ENCODE data around the gene RAD9A. TPM values are rescaled to one million over a fixed set of nuclear protein-coding genes. Genes with fewer than 3 reads are reported as not detected.

The RAD9A gene
- total and polyA plus RNA-seq, 2 experiments from 2014 or later, result 3.9 to 4.6 TPM

GRCh38 chr11:67435727-67436458 lies 44.1 kb downstream of the RAD9A start:
- no peak for TF ChIP-seq EZH2 (IDR thresholded peaks at IDR 0.05; ENCODE audit: insufficient read depth, poor library complexity, severe bottlenecking)
- TF ChIP-seq EZH2phosphoT487 (IDR thresholded peaks at IDR 0.05; ENCODE audit: insufficient read depth, low read depth), result no peak
- Histone ChIP-seq H4K20me1 (ENCODE audit: insufficient read depth) (no peaks in the 10 kb centered on the region), H3K9me3 (ENCODE audit: low read depth) (no peaks in the 10 kb centered on the region), H3F3A (ENCODE audit: insufficient read depth) (no peaks in the 10 kb centered on the region; the same call in 1 of the 2 replicates), H3K4me3 (no peak overlapping the region), H3K27ac (no peak overlapping the region), H3K36me3 (ENCODE audit: low read depth) (no peaks in the 10 kb centered on the region; the same call in 1 of the 2 replicates), H3K27me3 (replicated peaks; ENCODE audit: insufficient read depth) (no peaks in the 10 kb centered on the region), H3K4me1 (ENCODE audit: insufficient read depth) (no peaks in the 10 kb centered on the region), H3K79me2 (ENCODE audit: insufficient read depth) (peaks cover 4% of the 10 kb centered on the region; the same call in 1 of the 2 replicates), H3K9me2 (ENCODE audit: insufficient read depth) (no peaks in the 10 kb centered on the region), H3K9ac (no peak overlapping the region), H2AFZ (no peak overlapping the region), H3K4me2 (ENCODE audit: unreplicated experiment) (no peak overlapping the region)
- in situ Hi-C loops (cut with MboI), result no loop called here
- DNase-seq, result no peak
- WGBS, 2 experiments (ENCODE audit: low coverage in 1 of 2, low lambda C conversion rate in 2 of 2, missing lambda C conversion rate in 2 of 2), result 89 to 92% methylated on average over 26 to 31 of the region's 38 CpGs

DNA sequence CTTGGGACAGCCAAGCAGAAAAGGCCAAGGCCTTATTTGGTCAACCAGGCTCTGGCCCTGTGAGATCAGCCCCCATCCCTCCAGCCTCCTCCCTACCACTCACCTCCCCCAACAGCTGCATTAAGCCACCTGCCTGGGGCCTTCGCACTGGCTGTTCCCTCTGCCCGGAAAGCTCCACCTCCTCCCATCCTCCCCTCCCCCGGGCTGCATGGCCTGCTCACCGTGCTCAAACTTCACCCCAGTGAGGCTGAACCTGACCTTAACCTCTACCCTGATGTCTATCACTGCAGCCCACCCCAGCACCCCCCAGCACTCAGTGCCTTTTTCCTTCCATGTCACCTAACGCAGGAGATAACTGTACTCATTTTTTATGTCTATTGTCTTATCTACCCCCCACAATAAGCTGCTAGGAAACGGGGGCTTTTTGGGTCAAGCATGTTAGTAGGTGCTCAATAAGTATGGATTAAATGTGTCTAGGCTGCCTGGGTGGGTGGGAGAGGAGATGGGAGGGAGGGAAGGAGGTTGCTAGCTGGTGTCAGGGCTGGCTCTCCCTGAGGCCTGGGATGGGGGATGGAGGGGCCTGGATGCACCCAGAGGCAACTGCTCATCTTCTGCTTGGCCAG lies 44.8 kb downstream of the RAD9A start:
- H3K9me2 ChIP-seq (ENCODE audit: insufficient read depth), result no peaks in the 10 kb centered on the region
- no peaks in the 10 kb centered on the region for H4K20me1 ChIP-seq (ENCODE audit: insufficient read depth)
- H3K4me1 ChIP-seq (ENCODE audit: insufficient read depth), result no peaks in the 10 kb centered on the region
- 68 to 72% methylated on average over 6 of the region's 6 CpGs for WGBS, 2 experiments (ENCODE audit: low coverage in 1 of 2, low lambda C conversion rate in 2 of 2, missing lambda C conversion rate in 2 of 2)
- H3K9me3 ChIP-seq (ENCODE audit: low read depth), result no peaks in the 10 kb centered on the region
- no peak overlapping the region for H2AFZ ChIP-seq
- H3K27ac ChIP-seq, result no peak overlapping the region
- TF ChIP-seq EZH2 (IDR thresholded peaks at IDR 0.05; ENCODE audit: insufficient read depth, poor library complexity, severe bottlenecking) (no peak), EZH2phosphoT487 (IDR thresholded peaks at IDR 0.05; ENCODE audit: insufficient read depth, low read depth) (no peak)
- no peak for DNase-seq
- no peak overlapping the region for H3K4me2 ChIP-seq (ENCODE audit: unreplicated experiment)
- in situ Hi-C loops (cut with MboI), result no loop called here
- H3F3A ChIP-seq (ENCODE audit: insufficient read depth), result no peaks in the 10 kb centered on the region; the same call in 1 of the 2 replicates
- H3K36me3 ChIP-seq (ENCODE audit: low read depth), result no peaks in the 10 kb centered on the region; the same call in 1 of the 2 replicates
- no peak overlapping the region for H3K4me3 ChIP-seq
- no peak overlapping the region for H3K9ac ChIP-seq
- no peaks in the 10 kb centered on the region for H3K79me2 ChIP-seq (ENCODE audit: insufficient read depth)
- no peaks in the 10 kb centered on the region for H3K27me3 ChIP-seq (replicated peaks; ENCODE audit: insufficient read depth)

DNA sequence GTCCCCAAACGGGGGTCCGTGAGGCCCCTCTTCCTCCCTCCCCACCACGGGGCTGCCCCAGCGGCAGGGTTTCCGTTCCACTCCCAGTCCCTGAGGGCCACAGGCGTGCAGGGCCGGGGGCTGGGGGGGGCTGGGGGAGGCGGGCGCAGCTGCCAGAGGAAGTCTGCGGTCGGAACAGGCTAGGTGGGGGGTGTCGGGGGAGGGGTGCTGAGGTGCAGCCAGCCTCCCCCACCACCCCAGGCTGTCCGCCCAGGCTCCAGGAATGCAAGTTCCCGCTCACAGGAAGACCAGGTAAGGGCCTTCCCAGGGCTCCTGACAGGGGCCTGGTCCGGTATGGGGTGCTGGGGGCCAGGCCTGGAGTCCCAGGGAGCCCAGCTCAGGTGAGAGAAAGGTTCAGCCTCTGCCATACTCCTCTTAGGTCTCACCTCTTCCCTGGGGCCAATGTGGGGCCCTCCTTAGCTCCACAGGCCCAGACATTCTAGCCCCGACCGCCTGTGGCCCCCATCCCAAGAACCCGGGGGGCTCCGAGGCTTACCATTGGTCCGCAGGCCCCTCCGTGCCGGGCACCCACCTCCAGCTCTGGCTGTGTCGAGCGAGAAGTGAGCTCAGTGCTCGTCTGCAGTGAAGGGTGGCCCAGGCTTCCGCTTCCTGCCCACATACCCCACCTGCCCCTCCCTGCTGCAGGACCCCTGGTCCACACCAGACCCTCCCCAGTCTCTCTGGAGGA lies 45.5 kb downstream of the RAD9A start, which contains the start of gene PTPRCAP:
PTPRCAP (minus strand) TSS at position 601 of the 727 bp plus-strand sequence; CDS start at position 538, 63 bp downstream.
- Histone ChIP-seq H3K79me2 (ENCODE audit: insufficient read depth) (0 out of 2 replicates have a peak, but pooled peaks cover 4% of the 10 kb centered on the region), H3K9me2 (ENCODE audit: insufficient read depth) (no peaks in the 10 kb centered on the region), H3K4me3 (no peak within 1 kb of the TSS), H3K27ac (no peak within 1 kb of the TSS), H3K9ac (no peak within 1 kb of the TSS), H3K36me3 (ENCODE audit: low read depth) (no peaks in the 10 kb centered on the region; the same call in 1 of the 2 replicates), H3F3A (ENCODE audit: insufficient read depth) (no peaks in the 10 kb centered on the region; the same call in 1 of the 2 replicates), H2AFZ (no peak within 1 kb of the TSS), H4K20me1 (ENCODE audit: insufficient read depth) (no peaks in the 10 kb centered on the region), H3K4me2 (ENCODE audit: unreplicated experiment) (no peak within 1 kb of the TSS), H3K4me1 (ENCODE audit: insufficient read depth) (no peaks in the 10 kb centered on the region), H3K9me3 (ENCODE audit: low read depth) (no peaks in the 10 kb centered on the region), H3K27me3 (replicated peaks; ENCODE audit: insufficient read depth) (no peaks in the 10 kb centered on the region)
- DNase-seq, result no peak
- in situ Hi-C loops (cut with MboI), result no loop called here
- WGBS, 2 experiments (ENCODE audit: low coverage in 1 of 2, low lambda C conversion rate in 2 of 2, missing lambda C conversion rate in 2 of 2), result 68 to 78% methylated on average over 19 to 26 of the region's 26 CpGs
- TF ChIP-seq EZH2 (IDR thresholded peaks at IDR 0.05; ENCODE audit: insufficient read depth, poor library complexity, severe bottlenecking), result no peak
- TF ChIP-seq EZH2phosphoT487 (IDR thresholded peaks at IDR 0.05; ENCODE audit: insufficient read depth, low read depth), result no peak

GRCh38 chr11:67437809-67438157 lies 46.0 kb downstream of the RAD9A start:
- H3K36me3 ChIP-seq (ENCODE audit: low read depth), result no peaks in the 10 kb centered on the region; the same call in 1 of the 2 replicates
- H4K20me1 ChIP-seq (ENCODE audit: insufficient read depth), result no peaks in the 10 kb centered on the region

More at GRCh38 chr11:67437809-67438157, 46.0 kb downstream of the RAD9A start:
- Histone ChIP-seq H3K4me2 (ENCODE audit: unreplicated experiment) (no peak overlapping the region), H3K27me3 (replicated peaks; ENCODE audit: insufficient read depth) (no peaks in the 10 kb centered on the region), H3K79me2 (ENCODE audit: insufficient read depth) (peaks cover 10% of the 10 kb centered on the region), H3K4me3 (no peak overlapping the region), H3K4me1 (ENCODE audit: insufficient read depth) (no peaks in the 10 kb centered on the region), H3K9me2 (ENCODE audit: insufficient read depth) (no peaks in the 10 kb centered on the region), H3K9me3 (ENCODE audit: low read depth) (no peaks in the 10 kb centered on the region), H3K9ac (no peak overlapping the region), H2AFZ (no peak overlapping the region), H3K27ac (no peak overlapping the region), H3F3A (ENCODE audit: insufficient read depth) (no peaks in the 10 kb centered on the region; the same call in 1 of the 2 replicates)
- in situ Hi-C loops (cut with MboI), result no loop called here
- no peak for DNase-seq
- TF ChIP-seq EZH2 (IDR thresholded peaks at IDR 0.05; ENCODE audit: insufficient read depth, poor library complexity, severe bottlenecking) (no peak), EZH2phosphoT487 (IDR thresholded peaks at IDR 0.05; ENCODE audit: insufficient read depth, low read depth) (no peak)
- WGBS, 2 experiments (ENCODE audit: low coverage in 1 of 2, low lambda C conversion rate in 2 of 2, missing lambda C conversion rate in 2 of 2), result 66 to 100% methylated on average over 2 to 3 of the region's 3 CpGs

All from GM23248 (cell line).